Thyroid gland (tissue), 4 donors: ENCODE results near the gene NUP58.

Experiments used
- POLR2A ChIP-seq, 2 donors: fragments of 450-650 bp; IDR thresholded peaks; one replicate each; pipeline ENCODE4 v1.6.1; 2017; ENCODE audit warnings: antibody characterized with exemption in 2 of 2, mild to moderate bottlenecking in 2 of 2, moderate library complexity in 1 of 2
- TF ChIP-seq, protein P1 (sequence below), 6 experiments: fragments of 200-600 bp in 3 of 6; fragments of 450-650 bp in 3 of 6; sonication (generic) in 3 of 6; IDR thresholded peaks; one replicate each; pipeline ENCODE4 v1.5.1; 2016 to 2019; ENCODE audit warnings: antibody characterized with exemption in 6 of 6, mild to moderate bottlenecking in 2 of 6, inconsistent platforms in 1 of 6, moderate library complexity in 1 of 6

DNA sequence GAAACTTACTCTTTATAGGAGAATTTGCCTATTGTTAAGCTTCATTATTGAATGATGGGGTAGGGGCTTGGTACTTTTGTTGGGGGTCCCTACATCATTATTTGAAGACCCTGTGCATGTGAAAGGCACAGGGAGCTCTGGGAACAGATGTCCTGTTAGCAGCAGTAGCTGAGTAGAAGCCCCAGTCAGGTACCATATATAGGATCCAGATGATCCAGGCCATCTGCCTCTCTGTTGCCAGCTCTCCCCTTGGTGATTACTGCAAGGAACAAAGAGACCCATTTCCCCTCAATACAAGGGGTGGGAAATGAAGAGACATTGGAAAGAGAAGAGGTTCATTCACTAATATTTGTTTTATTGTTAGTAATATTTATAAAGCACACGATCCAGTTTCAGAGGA lies 9.7 kb upstream of the NUP58 start:
- TF ChIP-seq, protein P1, sequence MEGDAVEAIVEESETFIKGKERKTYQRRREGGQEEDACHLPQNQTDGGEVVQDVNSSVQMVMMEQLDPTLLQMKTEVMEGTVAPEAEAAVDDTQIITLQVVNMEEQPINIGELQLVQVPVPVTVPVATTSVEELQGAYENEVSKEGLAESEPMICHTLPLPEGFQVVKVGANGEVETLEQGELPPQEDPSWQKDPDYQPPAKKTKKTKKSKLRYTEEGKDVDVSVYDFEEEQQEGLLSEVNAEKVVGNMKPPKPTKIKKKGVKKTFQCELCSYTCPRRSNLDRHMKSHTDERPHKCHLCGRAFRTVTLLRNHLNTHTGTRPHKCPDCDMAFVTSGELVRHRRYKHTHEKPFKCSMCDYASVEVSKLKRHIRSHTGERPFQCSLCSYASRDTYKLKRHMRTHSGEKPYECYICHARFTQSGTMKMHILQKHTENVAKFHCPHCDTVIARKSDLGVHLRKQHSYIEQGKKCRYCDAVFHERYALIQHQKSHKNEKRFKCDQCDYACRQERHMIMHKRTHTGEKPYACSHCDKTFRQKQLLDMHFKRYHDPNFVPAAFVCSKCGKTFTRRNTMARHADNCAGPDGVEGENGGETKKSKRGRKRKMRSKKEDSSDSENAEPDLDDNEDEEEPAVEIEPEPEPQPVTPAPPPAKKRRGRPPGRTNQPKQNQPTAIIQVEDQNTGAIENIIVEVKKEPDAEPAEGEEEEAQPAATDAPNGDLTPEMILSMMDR (IDR thresholded peaks at IDR 0.05), result no peak
- TF ChIP-seq POLR2A (IDR thresholded peaks at IDR 0.05), result no peak
